ENCODE measurements around the gene RASL12.

Gene RASL12, protein sequence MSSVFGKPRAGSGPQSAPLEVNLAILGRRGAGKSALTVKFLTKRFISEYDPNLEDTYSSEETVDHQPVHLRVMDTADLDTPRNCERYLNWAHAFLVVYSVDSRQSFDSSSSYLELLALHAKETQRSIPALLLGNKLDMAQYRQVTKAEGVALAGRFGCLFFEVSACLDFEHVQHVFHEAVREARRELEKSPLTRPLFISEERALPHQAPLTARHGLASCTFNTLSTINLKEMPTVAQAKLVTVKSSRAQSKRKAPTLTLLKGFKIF

DNA sequence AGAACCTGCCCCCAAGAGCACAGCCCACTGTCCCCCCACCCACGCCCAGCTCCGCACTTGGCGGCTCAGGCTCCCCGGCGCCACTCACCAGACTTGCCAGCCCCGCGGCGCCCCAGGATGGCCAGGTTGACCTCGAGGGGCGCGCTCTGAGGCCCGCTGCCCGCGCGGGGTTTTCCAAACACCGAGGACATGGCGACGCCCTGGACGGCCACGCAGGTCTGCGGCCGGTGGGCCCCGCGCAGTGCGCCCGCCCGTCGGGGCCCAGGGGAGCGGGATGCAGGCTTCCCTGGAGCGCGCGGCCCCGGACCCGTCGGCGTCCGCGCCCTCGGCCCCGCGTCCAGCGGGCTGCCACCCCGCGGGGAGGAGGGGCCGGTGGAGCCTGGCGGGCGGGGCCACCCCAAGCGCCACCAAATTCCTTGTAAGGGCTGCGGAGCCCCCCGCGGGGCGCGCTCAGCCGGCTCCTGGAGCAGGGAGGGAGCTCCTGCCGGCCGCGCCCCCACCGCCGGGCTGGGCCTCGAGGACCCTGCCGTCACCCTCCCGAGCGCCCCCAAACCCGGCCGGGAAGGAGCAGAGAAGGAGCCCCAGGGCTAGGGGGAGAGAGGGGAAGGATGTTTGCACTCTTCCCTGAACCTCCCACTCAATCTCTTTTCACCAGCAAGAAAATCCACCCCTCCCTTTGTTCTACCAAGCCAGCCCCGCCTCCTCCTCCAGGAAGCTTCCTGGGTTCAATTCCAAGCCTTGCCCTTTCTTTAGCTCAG lies at the start of gene RASL12:
Gene RASL12 (minus strand): TSS at position 347 of the 758 bp plus-strand sequence. CDS start 156 bp downstream, at position 191.
- 0 out of 3 replicates have a peak, but pooled peaks have one; percentile 17 for ATAC-seq (ENCODE audit: low read depth)
- Histone ChIP-seq H3K9me3 (ENCODE audit: severe bottlenecking) (no peaks in the 10 kb centered on the region), H3K27me3 (ENCODE audit: insufficient read depth, poor library complexity, severe bottlenecking) (peaks cover 30% of the 10 kb centered on the region), H3K4me1 (ENCODE audit: insufficient read depth, poor library complexity, severe bottlenecking) (no peaks in the 10 kb centered on the region), H3K36me3 (ENCODE audit: low read depth) (no peaks in the 10 kb centered on the region), H3K4me3 (ENCODE audit: severe bottlenecking) (no peak within 1 kb of the TSS), H3K27ac (ENCODE audit: poor library complexity, severe bottlenecking) (no peak within 1 kb of the TSS)
- TF ChIP-seq, protein P1, sequence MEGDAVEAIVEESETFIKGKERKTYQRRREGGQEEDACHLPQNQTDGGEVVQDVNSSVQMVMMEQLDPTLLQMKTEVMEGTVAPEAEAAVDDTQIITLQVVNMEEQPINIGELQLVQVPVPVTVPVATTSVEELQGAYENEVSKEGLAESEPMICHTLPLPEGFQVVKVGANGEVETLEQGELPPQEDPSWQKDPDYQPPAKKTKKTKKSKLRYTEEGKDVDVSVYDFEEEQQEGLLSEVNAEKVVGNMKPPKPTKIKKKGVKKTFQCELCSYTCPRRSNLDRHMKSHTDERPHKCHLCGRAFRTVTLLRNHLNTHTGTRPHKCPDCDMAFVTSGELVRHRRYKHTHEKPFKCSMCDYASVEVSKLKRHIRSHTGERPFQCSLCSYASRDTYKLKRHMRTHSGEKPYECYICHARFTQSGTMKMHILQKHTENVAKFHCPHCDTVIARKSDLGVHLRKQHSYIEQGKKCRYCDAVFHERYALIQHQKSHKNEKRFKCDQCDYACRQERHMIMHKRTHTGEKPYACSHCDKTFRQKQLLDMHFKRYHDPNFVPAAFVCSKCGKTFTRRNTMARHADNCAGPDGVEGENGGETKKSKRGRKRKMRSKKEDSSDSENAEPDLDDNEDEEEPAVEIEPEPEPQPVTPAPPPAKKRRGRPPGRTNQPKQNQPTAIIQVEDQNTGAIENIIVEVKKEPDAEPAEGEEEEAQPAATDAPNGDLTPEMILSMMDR (IDR thresholded peaks at IDR 0.05; ENCODE audit: poor library complexity, severe bottlenecking) = no peak
- DNase-seq (ENCODE audit: low spot score) = peak; percentile 69

DNA sequence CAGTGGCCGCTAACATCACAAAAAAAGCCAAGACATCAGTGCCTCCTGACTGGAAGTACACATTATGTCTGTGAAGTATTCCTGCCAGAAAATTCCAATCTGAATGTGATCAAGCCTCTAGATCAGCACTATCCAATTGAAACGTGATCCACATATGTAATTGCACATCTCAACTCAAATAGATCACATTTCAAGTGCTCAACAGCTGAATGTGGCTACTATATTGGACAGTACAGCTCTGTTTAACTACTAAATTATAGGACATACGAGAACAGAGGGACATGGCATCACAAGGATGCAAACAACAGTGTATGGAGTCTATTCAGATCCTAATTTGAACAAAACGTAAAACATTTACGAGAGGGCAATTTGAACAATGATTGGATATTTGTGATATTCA lies 47.8 kb upstream of the RASL12 start:
- ATAC-seq (ENCODE audit: low read depth) = no peak
- Histone ChIP-seq H3K27ac (ENCODE audit: poor library complexity, severe bottlenecking) (no peak overlapping the region), H3K4me1 (ENCODE audit: insufficient read depth, poor library complexity, severe bottlenecking) (no peaks in the 10 kb centered on the region), H3K36me3 (ENCODE audit: low read depth) (peaks cover 68% of the 10 kb centered on the region), H3K27me3 (ENCODE audit: insufficient read depth, poor library complexity, severe bottlenecking) (no peaks in the 10 kb centered on the region), H3K4me3 (ENCODE audit: severe bottlenecking) (no peak overlapping the region), H3K9me3 (ENCODE audit: severe bottlenecking) (no peaks in the 10 kb centered on the region)
- TF ChIP-seq, protein P1 (IDR thresholded peaks at IDR 0.05; ENCODE audit: poor library complexity, severe bottlenecking) = no peak
- DNase-seq (ENCODE audit: low spot score) = no peak

- H3K9me3 ChIP-seq (ENCODE audit: severe bottlenecking) = no peaks in the 10 kb centered on the region
- TF ChIP-seq, protein P1 (IDR thresholded peaks at IDR 0.05; ENCODE audit: poor library complexity, severe bottlenecking) = no peak
- H3K27ac ChIP-seq (ENCODE audit: poor library complexity, severe bottlenecking) = no peak within 1 kb of the TSS
- no peak within 1 kb of the TSS for H3K4me3 ChIP-seq (ENCODE audit: severe bottlenecking)
- H3K27me3 ChIP-seq (ENCODE audit: insufficient read depth, poor library complexity, severe bottlenecking) = no peaks in the 10 kb centered on the region
- no peaks in the 10 kb centered on the region for H3K4me1 ChIP-seq (ENCODE audit: insufficient read depth, poor library complexity, severe bottlenecking)
- no peak for ATAC-seq (ENCODE audit: low read depth)
- DNase-seq (ENCODE audit: low spot score) = no peak
- H3K36me3 ChIP-seq (ENCODE audit: low read depth) = peaks cover 63% of the 10 kb centered on the region
Measured at GRCh38 chr15:65115086-65115485, 47.3 kb upstream of the RASL12 start, which contains the start of gene UBAP1L. Gene UBAP1L (minus strand): TSS chr15:65115200. CDS start chr15:65106215, 8,985 bp downstream.

DNA sequence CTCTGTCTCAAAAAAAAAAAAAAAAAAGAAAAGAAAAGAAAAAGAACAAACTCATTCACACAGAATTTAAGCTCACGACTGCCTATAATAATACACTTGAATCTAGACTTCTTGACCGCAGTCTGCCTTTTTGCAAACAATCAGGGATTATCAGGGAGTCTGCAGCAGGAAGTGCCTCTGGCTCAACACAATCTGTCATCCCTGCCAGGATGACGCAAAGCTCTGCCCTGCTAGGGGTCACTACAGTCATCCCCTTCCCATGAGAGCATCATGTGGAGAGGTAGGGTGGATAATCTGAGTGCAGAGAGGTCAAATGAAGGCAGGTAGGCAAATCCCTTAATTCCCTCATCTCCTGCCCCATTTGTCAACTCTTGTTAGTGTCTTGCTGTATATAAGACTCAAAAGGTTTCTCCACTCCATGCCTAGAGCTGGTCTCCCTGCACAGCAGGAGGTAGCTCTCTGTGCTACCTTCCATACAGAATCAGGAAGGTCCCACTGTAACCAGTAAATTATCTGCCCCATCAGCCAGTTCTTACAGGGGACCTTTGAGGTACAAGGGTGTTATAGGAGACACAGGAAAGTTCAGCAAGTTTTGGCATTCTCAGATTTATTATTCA lies 43.0 kb upstream of the RASL12 start:
- Histone ChIP-seq H3K9me3 (ENCODE audit: severe bottlenecking) (no peaks in the 10 kb centered on the region), H3K27ac (ENCODE audit: poor library complexity, severe bottlenecking) (no peak overlapping the region), H3K4me1 (ENCODE audit: insufficient read depth, poor library complexity, severe bottlenecking) (no peaks in the 10 kb centered on the region), H3K27me3 (ENCODE audit: insufficient read depth, poor library complexity, severe bottlenecking) (no peaks in the 10 kb centered on the region), H3K36me3 (ENCODE audit: low read depth) (peaks cover 29% of the 10 kb centered on the region), H3K4me3 (ENCODE audit: severe bottlenecking) (no peak overlapping the region)
- DNase-seq (ENCODE audit: low spot score) (peak; percentile 14), ATAC-seq (ENCODE audit: low read depth) (peak; percentile 44)
- TF ChIP-seq, protein P1 (IDR thresholded peaks at IDR 0.05; ENCODE audit: poor library complexity, severe bottlenecking) = no peak
